T-helper 1 cell (primary cell): ENCODE results near the gene RIT2.

ENCODE experiments used
- DNase-seq, 5 donors: peaks; one replicate each; pipeline ENCODE4 v3.0.0-alpha.2; 2012 to 2020

RIT2 gene

GRCh38 chr18:43080671-43081070 is 34.8 kb downstream of the RIT2 start:
- DNase-seq, result no peak

GRCh38 chr18:43079422-43079821 is 36.1 kb downstream of the RIT2 start:
- no peak for DNase-seq

- no peak for DNase-seq
Observed at GRCh38 chr18:43078478-43079092, 36.9 kb downstream of the RIT2 start.

- no peak for DNase-seq
Observed at GRCh38 chr18:43077510-43078308, 37.8 kb downstream of the RIT2 start.

GRCh38 chr18:43073771-43074170 is 41.7 kb downstream of the RIT2 start:
- DNase-seq, result no peak

- no peak for DNase-seq
Observed at GRCh38 chr18:43068781-43069180, 46.7 kb downstream of the RIT2 start.

GRCh38 chr18:43067570-43067969 is 47.9 kb downstream of the RIT2 start:
- DNase-seq, result no peak

GRCh38 chr18:43061816-43062215 is 53.7 kb downstream of the RIT2 start:
- DNase-seq, result no peak

- no peak for DNase-seq
Observed at GRCh38 chr18:43061318-43061717, 54.2 kb downstream of the RIT2 start.

GRCh38 chr18:43060020-43060419 is 55.5 kb downstream of the RIT2 start:
- no peak for DNase-seq

- no peak for DNase-seq
Observed at GRCh38 chr18:43054815-43055519, 60.5 kb downstream of the RIT2 start.

- DNase-seq, result no peak
Observed at GRCh38 chr18:43049021-43049420, 66.5 kb downstream of the RIT2 start.

GRCh38 chr18:43046322-43046721 is 69.2 kb downstream of the RIT2 start:
- no peak for DNase-seq

- DNase-seq, result no peak
Observed at GRCh38 chr18:43043626-43044025, 71.9 kb downstream of the RIT2 start.

- DNase-seq, result no peak
Observed at GRCh38 chr18:43040281-43040680, 75.2 kb downstream of the RIT2 start.

- DNase-seq, result no peak
Observed at GRCh38 chr18:43034683-43035500, 80.6 kb downstream of the RIT2 start.

GRCh38 chr18:43031169-43031568 is 84.3 kb downstream of the RIT2 start:
- no peak for DNase-seq

- no peak for DNase-seq
Observed at GRCh38 chr18:43029414-43029813, 86.1 kb downstream of the RIT2 start.

GRCh38 chr18:43022874-43023273 is 92.6 kb downstream of the RIT2 start:
- DNase-seq, result no peak

GRCh38 chr18:43017622-43018021 is 97.9 kb downstream of the RIT2 start:
- DNase-seq, result no peak

- DNase-seq, result no peak
Observed at GRCh38 chr18:43013486-43013885, 102.0 kb downstream of the RIT2 start.

- no peak for DNase-seq
Observed at GRCh38 chr18:43012951-43013350, 102.5 kb downstream of the RIT2 start.

- no peak for DNase-seq
Observed at GRCh38 chr18:43010611-43011010, 104.9 kb downstream of the RIT2 start.
